HG03060 (cell line): ENCODE results near the gene PRDM1.
A peak's percentile ranks its signal among the peaks of the same experiment; 100 is the strongest.

Experiments used
- ATAC-seq: cut with Tn5 transposase; IDR thresholded peaks from one replicate; pipeline ENCODE4 v1.9.1; 2021; ENCODE audit warnings: low read depth, moderate number of reproducible peaks; ENCODE audit not compliant: unreplicated experiment

PRDM1 gene

GRCh38 chr6:106085984-106086813 is at the start of gene PRDM1:
TSS of gene PRDM1 (plus strand) at chr6:106086336. CDS start at chr6:106086554, 218 bp downstream.
- peak; percentile 49 for ATAC-seq

GRCh38 chr6:106037060-106037459 is 49.1 kb upstream of the PRDM1 start:
- ATAC-seq, result no peak

GRCh38 chr6:106039897-106040592 is 46.1 kb upstream of the PRDM1 start:
- ATAC-seq, result no peak

DNA sequence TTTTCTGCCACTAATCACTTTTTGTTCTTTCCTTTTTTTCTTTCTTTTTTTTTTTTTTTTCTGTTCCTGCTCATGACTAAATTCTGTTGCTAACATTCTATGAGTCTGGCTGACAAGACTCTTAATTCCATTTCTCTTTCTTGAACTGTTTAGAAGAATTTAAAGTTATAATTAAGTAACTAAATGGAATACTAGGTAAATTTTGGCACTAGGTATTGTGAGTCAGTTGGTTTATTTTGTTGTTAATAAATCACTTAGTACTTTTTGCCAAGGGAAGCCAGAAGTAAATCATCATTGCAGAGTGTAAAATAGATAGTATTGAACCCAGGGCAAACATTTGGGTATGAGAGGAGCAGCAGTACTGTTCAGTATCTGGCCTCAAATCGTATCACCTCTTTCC is 42.0 kb upstream of the PRDM1 start:
- ATAC-seq, result no peak

DNA sequence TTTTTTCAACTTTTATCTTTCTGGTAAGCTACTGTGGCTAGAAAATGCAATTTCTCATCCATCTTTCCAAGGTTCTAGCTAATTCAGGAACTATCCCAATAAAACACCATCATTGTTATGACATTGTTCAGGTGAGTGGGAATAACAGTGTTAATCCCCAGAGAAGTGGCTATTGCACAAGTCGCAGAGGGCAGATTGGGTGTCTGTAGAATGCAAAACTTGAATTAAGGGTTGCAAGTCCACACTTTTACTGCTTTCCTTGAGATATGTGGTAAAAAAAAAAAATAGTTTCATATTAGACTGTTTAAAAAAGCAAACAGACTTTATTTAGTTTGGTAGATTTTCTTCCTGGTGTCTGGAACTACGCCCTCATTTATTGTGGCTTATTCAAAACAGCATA is 41.1 kb upstream of the PRDM1 start:
- no peak for ATAC-seq

- ATAC-seq, result no peak
Measured at GRCh38 chr6:106046116-106046853, 39.9 kb upstream of the PRDM1 start.

- no peak for ATAC-seq
Measured at GRCh38 chr6:106046854-106047200, 39.3 kb upstream of the PRDM1 start.

DNA sequence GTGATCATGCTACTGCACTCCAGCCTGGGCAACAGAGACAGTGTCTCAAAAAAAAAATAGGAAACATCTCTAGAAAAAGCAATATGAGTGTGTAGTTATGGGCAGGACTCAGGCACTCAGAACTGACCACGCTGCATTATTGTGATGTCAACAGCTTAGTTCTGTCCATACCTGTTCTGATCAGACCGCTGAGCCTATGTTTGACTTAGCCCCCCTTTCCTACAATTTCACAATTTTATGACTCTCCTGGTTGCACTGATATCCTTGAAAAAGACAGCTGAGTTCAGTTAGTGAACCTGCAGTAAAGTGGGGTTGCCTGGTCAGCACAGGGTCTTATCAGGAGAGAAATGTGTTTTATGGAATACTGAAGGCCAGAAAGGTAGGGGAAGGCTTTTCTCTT is 37.8 kb upstream of the PRDM1 start:
- no peak for ATAC-seq

DNA sequence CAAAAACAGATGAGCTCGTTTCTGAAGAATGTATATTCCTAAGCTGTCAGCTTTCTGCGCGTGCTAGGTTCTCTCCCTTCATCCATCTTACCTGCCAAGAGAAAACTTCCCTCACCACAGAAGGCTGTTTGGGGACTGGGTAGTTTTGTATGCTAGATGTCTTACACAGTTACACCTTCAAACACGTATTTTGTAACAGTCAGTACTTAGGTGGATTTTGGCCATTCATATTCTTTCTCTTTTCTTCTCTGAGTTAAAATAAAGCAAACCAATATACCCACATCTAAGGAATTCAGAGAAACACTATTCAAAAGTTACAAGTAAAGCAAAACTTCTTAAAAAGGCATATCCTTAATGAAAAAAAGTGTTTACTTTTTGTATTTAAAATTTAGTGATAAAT is 35.6 kb upstream of the PRDM1 start:
- ATAC-seq, result no peak

DNA sequence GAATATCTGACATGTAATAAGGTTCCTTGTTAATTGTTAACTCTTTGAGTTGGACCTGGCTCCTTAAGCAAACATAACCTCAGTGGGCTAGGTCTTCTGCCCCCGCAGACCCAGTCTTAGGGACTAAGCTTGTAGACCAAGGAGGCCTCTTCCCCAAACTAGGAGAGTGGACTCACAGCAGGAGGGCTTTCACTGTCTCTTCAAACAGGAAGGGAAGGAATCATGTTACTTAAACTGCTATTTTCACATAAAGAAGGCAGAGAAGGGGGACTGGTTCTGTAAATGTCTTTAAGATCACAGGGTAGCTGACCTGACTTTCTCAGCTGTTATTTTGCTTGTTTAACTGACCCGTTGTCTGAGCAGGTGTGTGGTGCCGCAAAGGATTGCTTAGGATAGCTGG is 34.9 kb upstream of the PRDM1 start:
- ATAC-seq, result no peak

DNA sequence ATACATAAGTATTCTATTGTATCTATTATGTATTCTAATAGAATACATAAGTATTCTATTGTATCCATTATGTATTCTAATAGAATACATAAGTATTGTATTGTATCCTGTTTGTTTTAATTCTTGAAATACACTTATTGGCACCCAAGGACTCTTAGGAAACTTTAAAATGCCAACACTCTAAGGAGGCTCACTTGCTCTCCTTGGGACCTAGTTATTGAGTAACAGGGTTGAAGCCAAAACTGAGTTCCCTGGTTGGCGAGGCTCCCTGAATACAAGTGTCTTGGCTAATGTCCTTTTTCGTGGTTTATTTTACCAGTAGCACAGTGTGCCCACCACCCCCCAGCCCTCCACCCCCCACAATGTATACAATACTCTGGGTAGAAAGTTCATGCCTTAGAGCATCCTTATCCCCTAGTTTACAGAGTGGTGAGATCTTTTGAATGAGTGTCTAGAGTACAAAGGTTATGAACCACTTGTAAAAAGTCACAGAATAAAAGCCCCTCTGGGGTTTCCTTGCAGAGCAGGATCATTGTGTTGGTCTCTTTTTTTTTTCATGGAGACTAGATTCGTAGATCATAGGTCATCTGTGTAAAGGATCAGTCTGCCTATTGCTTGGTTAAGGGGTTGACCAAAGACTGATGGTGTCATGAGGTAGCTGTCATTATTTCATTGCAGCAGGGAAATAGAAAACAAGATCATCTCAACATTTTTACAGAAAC is 32.5 kb upstream of the PRDM1 start:
- no peak for ATAC-seq

DNA sequence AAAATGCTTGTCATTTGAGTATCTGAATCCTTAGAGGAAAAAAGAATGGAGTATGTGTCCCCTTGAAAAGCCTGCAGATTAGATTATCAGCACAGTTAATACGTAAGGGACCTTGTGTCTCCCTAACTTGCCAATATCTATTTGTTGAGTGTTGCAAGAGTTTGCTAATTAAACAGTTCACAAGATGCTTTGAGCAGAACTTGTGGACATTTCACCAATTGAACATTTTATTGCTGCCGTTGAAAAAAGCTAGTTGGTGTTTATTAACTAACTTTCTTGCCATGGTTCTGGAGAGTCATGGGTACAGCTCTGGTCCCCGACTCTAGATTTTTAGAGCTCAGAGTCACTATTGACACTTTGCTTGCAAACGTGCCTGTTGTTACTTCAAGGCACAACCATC is 30.6 kb upstream of the PRDM1 start:
- no peak for ATAC-seq

GRCh38 chr6:106056060-106056745 is 29.9 kb upstream of the PRDM1 start:
- no peak for ATAC-seq

DNA sequence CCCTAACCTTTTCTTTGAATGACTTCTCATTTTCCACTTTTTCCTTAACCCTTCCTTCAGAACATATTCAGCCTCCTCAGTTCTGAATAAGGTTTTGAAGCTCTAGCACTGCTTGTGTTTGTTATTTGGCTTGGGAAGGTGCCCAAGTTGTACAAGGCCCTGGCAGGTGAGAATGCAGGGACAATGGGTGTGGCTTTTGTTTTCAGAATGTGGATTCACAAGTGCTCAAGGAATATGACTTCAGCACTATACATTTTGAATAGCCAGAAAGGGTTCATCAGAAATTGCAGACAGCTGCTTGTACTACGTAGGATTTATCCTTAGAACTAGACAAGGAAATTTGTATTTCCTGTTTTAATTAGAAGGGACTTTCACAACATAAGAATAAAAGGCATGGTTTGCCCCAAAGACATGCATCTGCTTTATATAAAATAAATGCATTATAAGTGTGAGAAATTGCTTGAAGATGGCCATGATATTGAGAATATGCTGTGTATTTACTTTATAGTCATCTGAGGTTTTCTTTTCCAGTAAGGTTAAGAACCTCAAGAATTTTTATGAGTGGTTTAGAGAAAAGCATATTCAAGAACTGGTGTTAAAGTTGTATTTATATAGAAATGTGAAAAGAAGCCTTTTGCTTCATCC is 29.3 kb upstream of the PRDM1 start:
- no peak for ATAC-seq

GRCh38 chr6:106059331-106059730 is 26.8 kb upstream of the PRDM1 start:
- no peak for ATAC-seq

- no peak for ATAC-seq
Measured at GRCh38 chr6:106060167-106060566, 26.0 kb upstream of the PRDM1 start.

GRCh38 chr6:106063448-106063850 is 22.7 kb upstream of the PRDM1 start:
- ATAC-seq, result no peak

DNA sequence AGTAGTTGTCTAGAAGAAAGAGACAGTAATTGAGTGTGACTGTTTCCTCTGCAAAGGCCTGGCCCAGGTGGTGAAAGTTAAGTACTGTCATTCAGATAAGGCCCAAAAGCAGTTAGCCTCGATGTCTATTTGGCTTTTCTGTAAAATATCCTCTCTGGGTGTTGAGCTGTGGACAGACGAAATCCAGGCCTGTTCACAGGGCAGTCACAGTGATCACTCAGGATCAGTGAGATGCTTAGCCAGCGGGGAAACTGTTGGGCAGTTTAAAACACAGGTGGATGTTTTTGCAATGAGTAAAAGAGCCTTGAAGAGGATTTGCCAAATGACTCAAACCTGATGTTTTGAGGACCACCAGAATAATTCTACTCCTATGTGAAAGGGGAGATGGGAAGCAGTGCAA is 22.0 kb upstream of the PRDM1 start:
- ATAC-seq, result no peak

DNA sequence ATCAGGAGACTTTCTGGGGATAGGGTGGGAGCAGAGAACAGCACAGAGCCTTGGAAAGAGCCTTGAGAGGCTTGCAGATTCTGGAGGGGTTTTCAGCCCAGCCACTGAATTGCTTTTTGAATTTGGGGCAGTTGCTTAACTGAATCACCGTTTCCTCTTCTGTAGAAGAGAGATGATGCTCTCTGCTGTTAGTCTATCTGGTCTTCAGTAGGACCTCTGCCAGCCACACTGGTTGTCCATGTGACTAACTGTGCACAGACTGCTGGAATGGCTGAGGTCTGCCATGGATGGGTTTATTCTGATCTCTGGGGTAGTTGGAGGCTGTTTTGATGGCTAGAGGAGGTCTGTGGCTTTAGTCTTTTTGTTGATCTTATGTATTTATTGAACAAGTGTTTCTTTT is 21.4 kb upstream of the PRDM1 start:
- ATAC-seq, result no peak

DNA sequence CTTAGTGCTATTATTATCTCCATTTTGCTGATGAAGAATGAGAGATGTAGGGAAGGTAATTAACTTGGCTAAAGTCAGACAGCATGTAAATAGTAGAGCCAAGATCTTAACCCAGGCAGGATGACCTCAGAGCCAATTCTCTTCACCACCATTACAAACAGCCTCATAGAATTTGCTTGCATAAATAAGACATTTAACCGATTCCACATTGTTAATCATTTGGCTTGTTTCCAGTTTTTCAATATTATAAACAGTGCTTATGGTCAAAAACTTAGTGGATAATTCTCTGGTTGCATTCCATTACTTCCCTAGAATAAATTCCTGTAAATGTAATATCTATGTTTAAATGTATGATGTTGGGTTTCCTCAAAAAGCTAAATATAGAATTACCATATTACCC is 19.1 kb upstream of the PRDM1 start:
- ATAC-seq, result no peak
